ENCODE results near the gene GMPR2.

The GMPR2 gene

DNA sequence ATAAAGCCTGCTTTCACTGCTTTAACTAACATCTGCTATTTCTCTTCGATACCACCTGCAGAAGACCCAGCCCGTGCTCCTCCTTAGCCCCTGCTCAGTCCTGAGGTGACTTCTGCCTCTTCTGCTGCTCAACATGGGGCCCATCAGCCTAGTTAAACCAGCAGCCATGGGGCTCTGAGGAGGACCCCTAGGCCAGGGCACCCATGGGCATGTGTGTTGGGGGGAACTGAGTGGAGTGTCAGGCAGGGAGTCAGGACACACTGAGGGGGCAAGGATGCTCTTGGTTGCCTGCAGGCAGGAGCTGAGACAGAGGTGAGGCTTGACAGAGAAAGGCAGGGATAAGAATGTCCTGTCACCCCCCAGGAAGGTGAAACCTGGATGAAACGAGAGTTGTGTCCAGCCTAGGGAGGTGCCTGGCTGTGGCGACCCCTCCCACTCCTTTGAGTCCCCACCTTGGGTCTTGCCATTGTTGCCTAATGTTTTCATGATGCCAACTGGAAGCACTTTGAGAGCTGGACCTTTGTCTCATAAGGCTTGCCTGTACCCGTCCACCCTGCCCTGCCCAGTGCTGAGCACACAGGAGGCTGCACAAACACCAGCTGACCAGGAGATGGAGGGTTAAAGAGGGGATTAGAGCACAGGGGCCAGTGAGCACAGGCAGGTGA is 51.2 kb downstream of the GMPR2 start:
- no peak for DNase-seq (ENCODE audit: low read depth in 2 of 2, low spot score in 1 of 2)

DNA sequence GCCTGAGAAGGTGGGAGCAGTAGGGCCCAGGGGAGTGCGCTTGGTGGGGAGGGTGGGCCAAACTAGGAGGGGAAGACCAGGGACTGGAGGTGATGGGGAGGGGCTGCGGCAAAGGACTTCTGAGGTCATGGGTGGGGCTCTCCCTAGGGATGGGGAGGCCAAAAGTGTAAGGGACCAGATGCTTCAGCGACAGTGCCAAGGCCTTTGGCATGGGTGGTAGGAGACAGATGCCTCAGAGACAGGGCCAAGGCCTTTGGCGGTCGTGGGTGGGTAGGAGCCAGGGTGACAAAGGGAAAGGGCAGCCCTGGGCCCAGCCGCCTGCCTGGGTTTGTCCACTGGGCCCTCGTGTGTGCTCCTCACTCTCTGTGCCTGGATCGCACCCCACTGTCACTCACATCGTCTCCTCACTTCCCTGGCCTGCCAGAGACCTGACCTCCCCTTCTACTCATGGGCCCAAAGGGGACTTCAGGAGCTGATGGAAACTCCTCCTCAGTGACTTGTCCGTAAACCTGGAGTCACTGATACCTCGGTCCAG is 51.8 kb downstream of the GMPR2 start:
- DNase-seq (ENCODE audit: low read depth in 2 of 2, low spot score in 1 of 2) = no peak

GRCh38 chr14:24285351-24285750 is 52.6 kb downstream of the GMPR2 start:
- no peak for DNase-seq (ENCODE audit: low read depth in 2 of 2, low spot score in 1 of 2)

GRCh38 chr14:24286996-24287395 is 54.3 kb downstream of the GMPR2 start:
- no peak for DNase-seq (ENCODE audit: low read depth in 2 of 2, low spot score in 1 of 2)
